Hepatocyte (in vitro differentiated cells): ENCODE measurements around the gene LRRC4C.

Experiments used
- CTCF ChIP-seq: fragments of 200-600 bp; sonication (generic); IDR thresholded peaks from 2 replicates; pipeline ENCODE4 v1.5.1; 2016; ENCODE audit warnings: antibody characterized with exemption, mild to moderate bottlenecking; ENCODE audit not compliant: poor library complexity
- EZH2 ChIP-seq: fragments of 200-600 bp; sonication (generic); IDR thresholded peaks from 2 replicates; pipeline ENCODE4 v1.6.1; 2016; ENCODE audit warnings: antibody characterized with exemption, mild to moderate bottlenecking, borderline replicate concordance
- EZH2phosphoT487 ChIP-seq: fragments of 200-600 bp; sonication (generic); IDR thresholded peaks from one replicate; pipeline ENCODE4 v1.6.1; 2018; ENCODE audit warnings: antibody characterized with exemption, mild to moderate bottlenecking, low read depth, moderate library complexity; ENCODE audit not compliant: unreplicated experiment, severe bottlenecking

GRCh38 chr11:40338739-40339138 is 1120.7 kb downstream of the LRRC4C start:
- no peak for TF ChIP-seq CTCF
- no peak for TF ChIP-seq EZH2
- no peak for TF ChIP-seq EZH2phosphoT487
